Immature natural killer cell (primary cell): ENCODE measurements around the gene ESYT2. TPM values are rescaled to one million over a fixed set of nuclear protein-coding genes. Genes with fewer than 3 reads are reported as not detected.

Experiments used
- DNase-seq, 3 donors: peaks; one replicate each; pipeline ENCODE4 v3.0.0; 2022; ENCODE audit warnings: mixed read lengths in 1 of 3
- H3K27ac Mint-ChIP-seq, 6 donors: one replicate each; pipeline ENCODE4 v1.8.0; 2020; ENCODE audit warnings: mixed read lengths in 6 of 6, mild to moderate bottlenecking in 5 of 6, inconsistent platforms in 4 of 6, moderate library complexity in 3 of 6
- H3K27me3 Mint-ChIP-seq, 3 donors: one replicate each; pipeline ENCODE4 v1.8.0; 2020 to 2021; ENCODE audit warnings: low read depth in 3 of 3, mild to moderate bottlenecking in 3 of 3, mixed read lengths in 3 of 3, moderate library complexity in 3 of 3, inconsistent platforms in 1 of 3
- H3K36me3 Mint-ChIP-seq, 3 donors: one replicate each; pipeline ENCODE4 v1.8.0; 2020; ENCODE audit warnings: mixed read lengths in 3 of 3, inconsistent platforms in 2 of 3, mild to moderate bottlenecking in 2 of 3
- H3K4me1 Mint-ChIP-seq, 2 donors: one replicate each; pipeline ENCODE4 v1.8.0; 2020; ENCODE audit warnings: inconsistent platforms in 2 of 2, mild to moderate bottlenecking in 2 of 2, mixed read lengths in 2 of 2, moderate library complexity in 1 of 2
- H3K4me3 Mint-ChIP-seq, 5 donors: one replicate each; pipeline ENCODE4 v1.8.0; 2020; ENCODE audit warnings: mild to moderate bottlenecking in 5 of 5, mixed read lengths in 5 of 5, inconsistent platforms in 3 of 5, moderate library complexity in 3 of 5
- H3K9me3 Mint-ChIP-seq, 6 donors: one replicate each; pipeline ENCODE4 v1.8.0; 2020; ENCODE audit warnings: mild to moderate bottlenecking in 6 of 6, mixed read lengths in 6 of 6, inconsistent platforms in 4 of 6, moderate library complexity in 3 of 6
- polyA plus RNA-seq, 3 donors: library from polyadenylated mRNA; unstranded; fragments of 300-500 nt; fragmentation: Illumina TruSeq; gene quantifications; one replicate each; pipeline ENCODE4 v1.2.3, GENCODE V29; 2021

ESYT2 gene
- polyA plus RNA-seq, 3 donors from 2014 or later = 70.1 to 95.7 (median 84.0) TPM

GRCh38 chr7:158723714-158724385 lies 105.5 kb downstream of the ESYT2 start:
- Mint-ChIP-seq H3K4me3 (no peak overlapping the region), H3K4me1 (no peaks in the 10 kb centered on the region), H3K9me3 (peaks cover 0 to 4% (median 0%) of the 10 kb centered on the region in 6 donors), H3K27ac (no peak overlapping the region), H3K36me3 (peaks cover 0 to 8% (median 0%) of the 10 kb centered on the region in 3 donors), H3K27me3 (peaks cover 0 to 3% (median 2%) of the 10 kb centered on the region in 3 donors)
- DNase-seq = no peak

DNA sequence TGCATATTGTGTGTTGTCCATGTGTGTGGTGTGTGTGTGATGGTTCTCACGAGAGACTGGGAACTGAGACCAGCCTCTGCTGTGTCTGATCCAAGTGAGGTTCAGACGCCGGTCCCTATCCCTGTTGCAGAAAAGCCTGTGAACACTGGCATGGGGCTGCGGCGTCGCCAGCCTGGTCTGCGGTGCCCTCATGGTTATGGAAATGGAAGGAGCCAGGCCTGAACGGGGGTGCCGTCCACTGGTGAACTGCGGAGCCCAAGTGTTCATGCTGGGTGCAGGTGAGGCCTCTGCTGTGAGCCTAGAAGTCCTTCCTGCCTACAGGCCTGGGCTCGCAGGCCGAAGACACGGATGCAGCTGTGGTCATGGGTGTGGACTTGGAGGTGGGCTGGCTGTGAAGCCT lies 106.0 kb downstream of the ESYT2 start:
- H3K4me3 Mint-ChIP-seq = no peak overlapping the region
- peaks cover 0 to 4% (median 0%) of the 10 kb centered on the region in 6 donors for H3K9me3 Mint-ChIP-seq
- no peaks in the 10 kb centered on the region for H3K4me1 Mint-ChIP-seq
- H3K27me3 Mint-ChIP-seq = peaks cover 0 to 3% (median 2%) of the 10 kb centered on the region in 3 donors
- no peak for DNase-seq
- no peak overlapping the region for H3K27ac Mint-ChIP-seq
- H3K36me3 Mint-ChIP-seq = peaks cover 0 to 6% (median 0%) of the 10 kb centered on the region in 3 donors

DNA sequence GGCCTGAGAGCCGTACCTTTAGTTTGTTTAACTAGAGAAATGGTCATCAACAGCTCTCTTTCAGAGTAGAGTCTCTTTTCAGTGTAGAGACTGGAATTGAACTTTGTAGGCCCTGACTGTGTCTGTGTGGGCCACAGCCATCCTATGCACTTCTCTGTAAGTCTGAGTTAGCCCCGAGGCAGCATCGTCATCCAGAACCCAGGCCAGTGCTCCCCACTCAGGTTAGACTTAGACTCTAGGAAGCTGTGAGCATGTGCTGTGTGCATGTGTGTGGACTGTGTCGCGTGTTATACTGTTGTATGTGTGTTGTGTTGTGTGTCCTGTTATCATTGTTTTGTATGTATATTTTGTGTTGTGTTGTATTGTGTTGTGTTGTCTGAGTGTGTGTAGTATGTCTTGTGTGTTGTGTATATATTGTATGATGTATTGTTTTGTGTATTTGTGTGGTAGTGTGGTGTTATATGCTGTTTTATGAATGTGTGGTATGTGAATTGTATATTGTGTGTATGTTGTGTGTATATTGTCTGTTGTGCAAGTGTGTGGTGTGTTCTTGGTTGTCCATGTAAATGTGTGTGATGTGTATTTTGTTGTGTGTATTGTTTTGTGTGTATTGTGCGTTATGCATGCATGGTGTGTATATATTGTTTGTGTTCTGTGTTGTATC lies 106.6 kb downstream of the ESYT2 start:
- DNase-seq = no peak
- Mint-ChIP-seq H3K4me1 (no peaks in the 10 kb centered on the region), H3K36me3 (peaks cover 0 to 6% (median 0%) of the 10 kb centered on the region in 3 donors), H3K27me3 (peaks cover 2 to 3% (median 3%) of the 10 kb centered on the region in 3 donors), H3K9me3 (peaks cover 0 to 4% (median 0%) of the 10 kb centered on the region in 6 donors), H3K4me3 (no peak overlapping the region), H3K27ac (peak overlapping the region in 1 of 6 donors; percentile 9)

DNA sequence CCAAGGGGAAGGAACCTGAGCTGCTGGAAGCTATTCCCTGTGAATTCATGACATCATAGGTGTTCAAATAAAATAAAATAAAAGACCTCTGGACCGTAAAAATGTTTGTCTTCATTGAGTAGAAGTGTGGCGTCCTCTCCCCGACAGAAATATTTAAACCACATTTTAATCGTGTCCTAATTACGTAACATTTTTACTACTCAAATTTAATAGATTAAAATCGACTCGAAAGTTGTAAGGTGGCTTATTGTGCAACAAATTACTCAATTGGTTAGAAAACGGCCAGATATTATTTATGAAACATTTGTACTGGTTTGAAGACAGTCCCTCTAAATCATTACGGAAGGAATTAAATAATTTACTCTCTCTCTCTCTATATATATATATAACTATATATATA lies 109.2 kb downstream of the ESYT2 start:
- no peak overlapping the region for H3K4me3 Mint-ChIP-seq
- H3K27me3 Mint-ChIP-seq = peaks cover 2 to 7% (median 4%) of the 10 kb centered on the region in 3 donors

DNA sequence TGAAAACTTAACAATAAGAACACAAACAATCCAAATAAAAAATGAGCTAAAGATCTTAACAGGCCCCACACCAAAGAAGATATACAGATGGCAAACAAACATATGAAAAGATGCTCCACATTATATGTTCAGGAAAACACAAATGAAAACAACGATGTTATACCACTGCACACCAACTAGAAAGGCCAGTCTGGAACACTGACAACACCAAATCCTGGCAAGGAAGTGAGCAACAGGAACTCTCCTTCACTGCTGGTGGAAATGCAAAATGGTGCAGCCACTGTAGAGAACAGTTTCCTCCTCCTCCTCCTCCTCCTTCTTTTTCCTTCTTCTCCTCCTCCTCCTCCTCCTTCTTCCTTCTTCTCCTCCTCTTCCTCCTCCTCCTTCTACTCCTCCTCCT lies 112.5 kb downstream of the ESYT2 start:
- Mint-ChIP-seq H3K27me3 (peaks cover 3 to 14% (median 4%) of the 10 kb centered on the region in 3 donors), H3K4me3 (no peak overlapping the region), H3K4me1 (peaks cover 12 to 15% of the 10 kb centered on the region in 2 donors), H3K9me3 (peaks cover 0 to 5% (median 0%) of the 10 kb centered on the region in 6 donors), H3K36me3 (no peaks in the 10 kb centered on the region), H3K27ac (no peak overlapping the region)
- DNase-seq = no peak

More for the DNA sequence above, 109.2 kb downstream of the ESYT2 start:
- Mint-ChIP-seq H3K36me3 (peaks cover 0 to 6% (median 0%) of the 10 kb centered on the region in 3 donors), H3K9me3 (peaks cover 0 to 4% (median 0%) of the 10 kb centered on the region in 6 donors), H3K27ac (no peak overlapping the region), H3K4me1 (peaks cover 0 to 2% of the 10 kb centered on the region in 2 donors)
- no peak for DNase-seq

- peak overlapping the region in 4 of 5 donors; percentile 67 to 85 (median 70) for H3K4me3 Mint-ChIP-seq
- H3K36me3 Mint-ChIP-seq = no peaks in the 10 kb centered on the region
- peaks cover 0 to 15% (median 13%) of the 10 kb centered on the region in 3 donors for H3K27me3 Mint-ChIP-seq
- DNase-seq = peak; percentile 70 to 74 (median 72)
- H3K4me1 Mint-ChIP-seq = peaks cover 34 to 36% of the 10 kb centered on the region in 2 donors
- peak overlapping the region in 5 of 6 donors; percentile 42 to 85 (median 83) for H3K27ac Mint-ChIP-seq
- H3K9me3 Mint-ChIP-seq = peaks cover 0 to 5% (median 0%) of the 10 kb centered on the region in 6 donors
These were observed 118.6 kb downstream of the ESYT2 start for GRCh38 chr7:158710651-158711102.

GRCh38 chr7:158707610-158708009 lies 121.7 kb downstream of the ESYT2 start:
- no peak for DNase-seq
- Mint-ChIP-seq H3K4me1 (peaks cover 39 to 41% of the 10 kb centered on the region in 2 donors), H3K27ac (no peak overlapping the region), H3K36me3 (no peaks in the 10 kb centered on the region), H3K27me3 (peaks cover 4 to 15% (median 13%) of the 10 kb centered on the region in 3 donors), H3K9me3 (peaks cover 0 to 5% (median 0%) of the 10 kb centered on the region in 6 donors), H3K4me3 (no peak overlapping the region)

DNA sequence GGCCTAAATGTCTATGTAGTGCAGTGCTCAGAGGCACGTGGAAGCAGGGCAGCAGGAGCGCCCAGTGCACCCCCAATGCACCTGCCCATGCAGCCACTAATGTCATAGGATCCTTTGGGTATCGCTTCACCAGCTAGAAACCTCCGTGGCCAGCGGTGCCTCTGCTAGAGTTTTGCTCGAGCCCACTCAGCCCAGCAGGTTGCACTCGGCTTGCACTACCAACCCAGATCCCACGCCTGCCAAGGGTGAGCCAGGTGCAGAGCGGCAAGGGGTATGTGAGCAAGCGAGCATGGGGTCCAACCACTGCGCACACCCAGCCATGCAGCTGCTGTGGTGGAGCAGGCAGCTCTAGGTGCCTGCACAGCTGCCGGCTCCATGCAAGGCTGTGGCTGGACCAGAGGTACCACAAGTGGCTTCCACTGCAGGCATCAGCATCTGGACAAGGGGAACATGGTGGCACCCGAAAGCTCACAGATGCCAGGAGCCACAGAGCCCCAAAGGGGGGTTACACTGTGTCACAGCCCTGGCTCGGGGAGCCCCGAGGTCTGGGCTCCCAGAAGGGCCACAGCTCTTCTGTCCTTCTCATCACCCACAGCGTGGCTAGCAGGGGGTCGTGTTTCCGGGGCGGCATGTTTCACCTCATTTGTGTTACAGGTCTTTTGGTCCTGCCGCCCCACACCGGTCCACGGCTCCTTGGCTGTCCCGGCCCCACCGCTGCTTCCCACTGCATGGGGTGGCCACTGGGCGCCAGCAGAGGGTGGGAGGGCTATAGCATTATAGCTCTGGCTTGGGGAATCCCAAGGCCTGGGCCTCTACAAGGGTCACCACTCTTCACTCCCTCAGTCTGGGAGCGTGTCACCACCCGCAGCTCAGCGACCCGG lies 122.4 kb downstream of the ESYT2 start:
- Mint-ChIP-seq H3K4me1 (peaks cover 33 to 34% of the 10 kb centered on the region in 2 donors), H3K36me3 (no peaks in the 10 kb centered on the region), H3K27ac (peak overlapping the region in 2 of 6 donors; percentile 15 to 59)

GRCh38 chr7:158706273-158706704 lies 123.0 kb downstream of the ESYT2 start:
- Mint-ChIP-seq H3K4me3 (peak overlapping the region; percentile 69 to 88 (median 85)), H3K36me3 (peaks cover 0 to 2% (median 0%) of the 10 kb centered on the region in 3 donors), H3K27ac (peak overlapping the region in 5 of 6 donors; percentile 15 to 78 (median 59)), H3K4me1 (peaks cover 29 to 30% of the 10 kb centered on the region in 2 donors), H3K27me3 (peaks cover 4 to 7% (median 5%) of the 10 kb centered on the region in 3 donors), H3K9me3 (no peaks in the 10 kb centered on the region)
- DNase-seq = no peak

More for the DNA sequence above, 122.4 kb downstream of the ESYT2 start:
- no peak for DNase-seq
- H3K4me3 Mint-ChIP-seq = peak overlapping the region in 4 of 5 donors; percentile 69 to 88 (median 80)
- peaks cover 4 to 12% (median 6%) of the 10 kb centered on the region in 3 donors for H3K27me3 Mint-ChIP-seq
- peaks cover 0 to under 1% (median 0%) of the 10 kb centered on the region in 6 donors for H3K9me3 Mint-ChIP-seq

DNA sequence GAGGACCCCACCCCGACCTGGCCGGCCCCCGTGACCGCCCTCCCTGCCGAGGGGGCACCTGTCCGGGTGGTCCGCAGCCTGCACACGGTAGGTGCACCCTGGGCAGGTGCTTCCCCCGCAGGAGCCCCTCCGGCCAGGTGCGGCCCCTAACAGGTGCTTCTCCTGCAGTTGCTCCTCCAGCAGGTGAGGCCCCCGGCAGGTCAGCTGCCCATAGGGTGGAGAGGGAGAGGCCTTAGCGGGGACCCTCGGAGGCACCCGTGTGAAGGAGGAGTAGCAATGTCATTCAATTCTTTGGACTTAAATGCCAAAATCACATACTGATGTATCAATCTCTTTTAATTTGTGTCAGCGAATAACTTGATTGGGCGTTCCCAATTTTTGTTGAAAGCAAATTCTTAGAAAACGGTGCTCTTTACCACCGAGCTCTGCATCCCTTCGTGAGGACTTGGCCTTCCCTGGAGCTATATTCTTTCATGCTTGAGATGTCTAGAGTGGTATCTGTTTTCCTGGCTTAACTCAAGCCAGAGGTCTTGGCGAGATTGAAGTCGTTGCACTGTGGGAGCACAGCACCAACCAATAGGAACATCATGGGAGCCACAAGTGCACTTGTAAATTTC lies 124.0 kb downstream of the ESYT2 start:
- peak overlapping the region; percentile 36 to 92 (median 63) for H3K27ac Mint-ChIP-seq
- H3K9me3 Mint-ChIP-seq = no peaks in the 10 kb centered on the region
- H3K4me1 Mint-ChIP-seq = peaks cover 21 to 22% of the 10 kb centered on the region in 2 donors
- DNase-seq = no peak
- H3K36me3 Mint-ChIP-seq = peaks cover 0 to 7% (median 3%) of the 10 kb centered on the region in 3 donors
- peaks cover 0 to 4% (median 0%) of the 10 kb centered on the region in 3 donors for H3K27me3 Mint-ChIP-seq
- peak overlapping the region; percentile 74 to 88 (median 85) for H3K4me3 Mint-ChIP-seq

- no peaks in the 10 kb centered on the region for H3K9me3 Mint-ChIP-seq
- peaks cover 18 to 19% of the 10 kb centered on the region in 2 donors for H3K4me1 Mint-ChIP-seq
- H3K27ac Mint-ChIP-seq = peak within 1 kb of the TSS; percentile 57 to 92 (median 72)
- H3K36me3 Mint-ChIP-seq = peaks cover 0 to 7% (median 3%) of the 10 kb centered on the region in 3 donors
- peaks cover 0 to 4% (median 0%) of the 10 kb centered on the region in 3 donors for H3K27me3 Mint-ChIP-seq
- DNase-seq = peak; percentile 96 to 98 (median 98)
- peak within 1 kb of the TSS; percentile 85 to 88 (median 86) for H3K4me3 Mint-ChIP-seq
These were observed 124.6 kb downstream of the ESYT2 start, which contains the start of gene NCAPG2 for GRCh38 chr7:158704524-158705233. Gene NCAPG2, minus strand, starts transcription at chr7:158704804. Its CDS starts 2,905 bp downstream, at chr7:158701899.
